AG10803 (cell line): ENCODE results near the gene TNFRSF1A.
A peak's percentile ranks its signal among the peaks of the same experiment; 100 is the strongest.
"Not testable (repeated sequence)": the region's sequence is repeated elsewhere in the genome, so short reads cannot be mapped to it uniquely, and the experiment has no call there.

Experiments used
- DNase-seq: peaks from one replicate; pipeline ENCODE4 v3.0.0; 2010; ENCODE audit warnings: low read depth
- H3K4me3 ChIP-seq: 2 replicates; pipeline ENCODE4 v1.5.1; 2011; ENCODE audit warnings: mild to moderate bottlenecking, low read length, control low read depth
- TF ChIP-seq, protein P1 (sequence below): conservative IDR thresholded peaks from 2 replicates; pipeline ENCODE4 v1.5.1; 2011; ENCODE audit warnings: mild to moderate bottlenecking, low read length, control low read depth, inconsistent platforms

The TNFRSF1A gene

GRCh38 chr12:6340032-6340638 lies 1.7 kb downstream of the TNFRSF1A start:
- DNase-seq = peak; percentile 80
- H3K4me3 ChIP-seq = peak overlapping the region; percentile 100
- TF ChIP-seq, protein P1, sequence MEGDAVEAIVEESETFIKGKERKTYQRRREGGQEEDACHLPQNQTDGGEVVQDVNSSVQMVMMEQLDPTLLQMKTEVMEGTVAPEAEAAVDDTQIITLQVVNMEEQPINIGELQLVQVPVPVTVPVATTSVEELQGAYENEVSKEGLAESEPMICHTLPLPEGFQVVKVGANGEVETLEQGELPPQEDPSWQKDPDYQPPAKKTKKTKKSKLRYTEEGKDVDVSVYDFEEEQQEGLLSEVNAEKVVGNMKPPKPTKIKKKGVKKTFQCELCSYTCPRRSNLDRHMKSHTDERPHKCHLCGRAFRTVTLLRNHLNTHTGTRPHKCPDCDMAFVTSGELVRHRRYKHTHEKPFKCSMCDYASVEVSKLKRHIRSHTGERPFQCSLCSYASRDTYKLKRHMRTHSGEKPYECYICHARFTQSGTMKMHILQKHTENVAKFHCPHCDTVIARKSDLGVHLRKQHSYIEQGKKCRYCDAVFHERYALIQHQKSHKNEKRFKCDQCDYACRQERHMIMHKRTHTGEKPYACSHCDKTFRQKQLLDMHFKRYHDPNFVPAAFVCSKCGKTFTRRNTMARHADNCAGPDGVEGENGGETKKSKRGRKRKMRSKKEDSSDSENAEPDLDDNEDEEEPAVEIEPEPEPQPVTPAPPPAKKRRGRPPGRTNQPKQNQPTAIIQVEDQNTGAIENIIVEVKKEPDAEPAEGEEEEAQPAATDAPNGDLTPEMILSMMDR = no peak

- TF ChIP-seq, protein P1 = no peak
- peak overlapping the region; percentile 100 for H3K4me3 ChIP-seq
- DNase-seq = no peak
Observed at GRCh38 chr12:6338955-6339354, 2.9 kb downstream of the TNFRSF1A start.

GRCh38 chr12:6338536-6338935 lies 3.3 kb downstream of the TNFRSF1A start:
- DNase-seq = not testable (repeated sequence)
- peak overlapping the region; percentile 100 for H3K4me3 ChIP-seq

GRCh38 chr12:6337958-6338433 lies 3.9 kb downstream of the TNFRSF1A start:
- H3K4me3 ChIP-seq = peak overlapping the region; percentile 100
- peak; percentile 48 for DNase-seq
- TF ChIP-seq, protein P1 = no peak

- TF ChIP-seq, protein P1 = no peak
- peak overlapping the region; percentile 100 for H3K4me3 ChIP-seq
- DNase-seq = no peak
Observed at GRCh38 chr12:6336889-6337853, 4.7 kb downstream of the TNFRSF1A start.

DNA sequence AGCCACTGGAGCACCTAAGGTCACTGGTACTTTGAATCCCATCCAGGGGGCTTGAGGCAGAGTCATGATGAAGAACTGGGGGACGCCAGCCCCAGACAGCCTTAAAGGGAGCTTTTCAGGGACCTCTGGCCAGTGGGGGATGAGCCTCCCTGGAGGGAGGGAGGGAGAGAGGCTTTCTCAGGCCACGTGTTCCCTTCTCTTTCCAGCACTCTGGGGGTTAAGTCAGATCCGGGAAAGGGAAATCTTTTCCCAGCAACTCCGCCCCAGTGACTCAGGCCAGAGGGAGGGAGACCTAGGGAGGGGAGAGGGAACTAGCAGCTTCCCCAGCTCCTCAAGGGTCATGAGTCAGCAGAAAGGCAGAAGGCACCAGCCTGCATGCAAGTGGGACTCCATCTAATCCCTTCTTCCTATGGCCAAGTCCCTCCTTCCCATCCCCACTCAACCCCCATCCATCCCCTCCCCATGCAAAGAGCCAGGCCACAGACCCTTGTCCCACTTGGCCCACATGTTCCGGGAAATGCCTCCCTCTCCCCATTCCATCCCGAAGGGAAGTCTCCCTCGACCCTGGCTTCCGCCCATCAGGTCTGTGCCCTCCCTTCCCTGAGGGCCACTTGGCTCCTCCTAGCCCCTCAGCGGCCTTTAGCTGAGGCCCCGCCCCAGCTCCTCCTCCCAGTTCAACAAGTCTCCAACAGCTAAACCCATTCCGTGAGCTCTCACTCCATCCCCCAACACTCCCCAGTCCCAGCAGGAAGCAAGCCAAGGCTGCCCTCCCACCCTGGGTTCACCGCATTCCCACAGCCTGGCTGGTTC lies 5.6 kb downstream of the TNFRSF1A start:
- peak; percentile 100 for DNase-seq

More for the DNA sequence above, 5.6 kb downstream of the TNFRSF1A start:
- TF ChIP-seq, protein P1 = no peak
- peak overlapping the region; percentile 100 for H3K4me3 ChIP-seq
